IMR-90 (cell line): ENCODE data around the gene TMEM100. TPM values are rescaled to one million over a fixed set of nuclear protein-coding genes. Genes with fewer than 3 reads are reported as not detected.

Source experiments
- ATAC-seq: fragments of 200-7000 bp; cut with Tn5 transposase; 2 replicates; pipeline ENCODE4 v1.9.1; 2020; ENCODE audit warnings: low read depth, mild to moderate bottlenecking, moderate library complexity
- BruUV-seq: library from RNA; stranded (reverse); fragments of 400-500 nt; replicated peaks from 2 replicates; lab custom pipeline; 2021; lab: Mats Ljungman, UMichigan
- CTCF ChIA-PET: fragments of 300-600 bp; formaldehyde crosslinking; extraction: SDS; loops from one replicate; lab custom pipeline; 2021; ENCODE audit warnings: antibody characterized with exemption; lab: Yijun Ruan, JAX
- POLR2A ChIA-PET: fragments of 300-600 bp; sonication (Branson Sonifier 250); formaldehyde crosslinking; loops from one replicate; lab custom pipeline; 2022; ENCODE audit warnings: antibody characterized with exemption; ENCODE audit not compliant: unreplicated experiment; lab: Charles Lee
- DNase-seq: peaks from one replicate; pipeline ENCODE4 v3.0.0; 2013
- H2AFZ ChIP-seq: replicated peaks from 2 replicates; pipeline ENCODE3; 2013; ENCODE audit warnings: low read length, mild to moderate bottlenecking; ENCODE audit not compliant: poor library complexity
- H2AK5ac ChIP-seq: 2 replicates; pipeline ENCODE4 v1.6.1; 2013; ENCODE audit warnings: low read depth, low read length, inconsistent platforms
- H2AK9ac ChIP-seq: replicated peaks from 2 replicates; pipeline ENCODE3; 2013; ENCODE audit warnings: mild to moderate bottlenecking, low read depth, low read length, moderate library complexity; ENCODE audit not compliant: poor library complexity
- H2BK120ac ChIP-seq: 2 replicates; pipeline ENCODE4 v1.6.1; 2013; ENCODE audit warnings: low read depth, low read length, inconsistent platforms
- H2BK15ac ChIP-seq: 3 replicates; pipeline ENCODE4 v1.6.1; 2013; ENCODE audit warnings: low read depth, low read length, inconsistent platforms
- H2BK20ac ChIP-seq: 2 replicates; pipeline ENCODE4 v1.6.1; 2013; ENCODE audit warnings: low read depth, mild to moderate bottlenecking, inconsistent platforms, low read length, moderate library complexity
- H2BK5ac ChIP-seq: 2 replicates; pipeline ENCODE4 v1.6.1; 2013; ENCODE audit warnings: mild to moderate bottlenecking, low read depth, low read length, inconsistent platforms; ENCODE audit not compliant: poor library complexity, severe bottlenecking
- H3K14ac ChIP-seq: replicated peaks from 2 replicates; pipeline ENCODE4 v1.6.1; 2013; ENCODE audit warnings: low read depth, low read length, inconsistent platforms
- H3K18ac ChIP-seq: 2 replicates; pipeline ENCODE4 v1.6.1; 2013; ENCODE audit warnings: low read depth, low read length, control low read depth
- H3K23ac ChIP-seq: 2 replicates; pipeline ENCODE4 v1.6.1; 2013; ENCODE audit warnings: low read depth, low read length, inconsistent platforms
- H3K27ac ChIP-seq: 2 replicates; pipeline ENCODE4 v1.5.1; 2013; ENCODE audit warnings: mild to moderate bottlenecking, control low read depth, low read length; ENCODE audit not compliant: insufficient read depth
- H3K27me3 ChIP-seq: 2 replicates; pipeline ENCODE4 v1.6.1; 2013; ENCODE audit warnings: low read length; ENCODE audit not compliant: control insufficient read depth, insufficient read depth
- H3K36me3 ChIP-seq: 2 replicates; pipeline ENCODE4 v1.6.1; 2013; ENCODE audit warnings: low read length, mixed read lengths; ENCODE audit not compliant: control insufficient read depth, insufficient read depth
- H3K4ac ChIP-seq: 2 replicates; pipeline ENCODE4 v1.6.1; 2013; ENCODE audit warnings: low read depth, low read length, inconsistent platforms
- H3K4me1 ChIP-seq: 2 replicates; pipeline ENCODE4 v1.6.1; 2013; ENCODE audit warnings: low read length, mixed read lengths; ENCODE audit not compliant: control insufficient read depth, insufficient read depth
- H3K4me2 ChIP-seq: 2 replicates; pipeline ENCODE4 v1.6.1; 2013; ENCODE audit warnings: low read depth, mild to moderate bottlenecking, control low read depth, low read length, moderate library complexity
- H3K4me3 ChIP-seq: 2 replicates; pipeline ENCODE4 v1.5.1; 2013; ENCODE audit warnings: low read depth, mild to moderate bottlenecking, control low read depth, low read length, moderate library complexity; ENCODE audit not compliant: insufficient read depth
- H3K56ac ChIP-seq: 2 replicates; pipeline ENCODE4 v1.6.1; 2013; ENCODE audit warnings: low read length, inconsistent platforms; ENCODE audit not compliant: insufficient read depth; ENCODE audit errors: extremely low read depth
- H3K79me1 ChIP-seq, 2 experiments: 2 replicates each; pipeline ENCODE4 v1.6.1; 2013; ENCODE audit warnings: low read length in 2 of 2, inconsistent platforms in 1 of 2, low read depth in 1 of 2
- H3K9ac ChIP-seq: 2 replicates; pipeline ENCODE4 v1.6.1; 2013; ENCODE audit warnings: low read depth, low read length, control low read depth
- H3K9me1 ChIP-seq: 2 replicates; pipeline ENCODE4 v1.6.1; 2013; ENCODE audit warnings: low read length, inconsistent platforms; ENCODE audit not compliant: insufficient read depth
- H3K9me3 ChIP-seq: 2 replicates; pipeline ENCODE4 v1.6.1; 2013; ENCODE audit warnings: low read length; ENCODE audit not compliant: control insufficient read depth, insufficient read depth
- H4K20me1 ChIP-seq: 2 replicates; pipeline ENCODE4 v1.6.1; 2013; ENCODE audit warnings: low read length, inconsistent platforms; ENCODE audit not compliant: insufficient read depth
- H4K5ac ChIP-seq: 2 replicates; pipeline ENCODE4 v1.6.1; 2013; ENCODE audit warnings: mild to moderate bottlenecking, low read depth, low read length, control low read depth
- H4K8ac ChIP-seq, 2 experiments: 2 replicates each; pipeline ENCODE4 v1.6.1; 2013; ENCODE audit warnings: low read depth in 2 of 2, low read length in 2 of 2, control low read depth in 1 of 2, inconsistent platforms in 1 of 2
- H4K91ac ChIP-seq: 2 replicates; pipeline ENCODE4 v1.6.1; 2013; ENCODE audit warnings: low read depth, low read length, inconsistent platforms; ENCODE audit not compliant: insufficient read depth
- CEBPB ChIP-seq: IDR thresholded peaks from 2 replicates; pipeline ENCODE4 v1.6.1; 2012; ENCODE audit warnings: low read depth, low read length, improper control_type of control experiment
- CHD1 ChIP-seq: IDR thresholded peaks from 2 replicates; pipeline ENCODE4 v1.6.1; 2012; ENCODE audit warnings: low read depth, low read length, improper control_type of control experiment
- FOS ChIP-seq: fragments of 150-350 bp; IDR thresholded peaks from 2 replicates; pipeline ENCODE4 v1.6.1; 2016; ENCODE audit warnings: low read depth, low read length
- MAZ ChIP-seq: IDR thresholded peaks from 2 replicates; pipeline ENCODE4 v1.6.1; 2012; ENCODE audit warnings: low read depth, mild to moderate bottlenecking, low read length, improper control_type of control experiment, moderate library complexity, borderline replicate concordance
- POLR2A ChIP-seq: IDR thresholded peaks from 2 replicates; pipeline ENCODE4 v1.6.1; 2012; ENCODE audit warnings: mild to moderate bottlenecking, low read depth, low read length
- RAD21 ChIP-seq: IDR thresholded peaks from 2 replicates; pipeline ENCODE4 v1.6.1; 2012; ENCODE audit warnings: low read length, improper control_type of control experiment
- RCOR1 ChIP-seq: IDR thresholded peaks from 2 replicates; pipeline ENCODE4 v1.6.1; 2012; ENCODE audit warnings: mild to moderate bottlenecking, low read length, improper control_type of control experiment; ENCODE audit not compliant: insufficient replicate concordance
- RFX5 ChIP-seq: IDR thresholded peaks from 2 replicates; pipeline ENCODE4 v1.8.0; 2012; ENCODE audit warnings: low read depth, mild to moderate bottlenecking, low read length, moderate library complexity
- WGBS, 2 experiments: methylation state at CpG; one replicate each; pipeline versions ENCODE4 v1.1.5 to v1.1.7; 2013; ENCODE audit warnings: missing lambda C conversion rate in 2 of 2; ENCODE audit not compliant: insufficient read length in 1 of 2; ENCODE audit errors: extremely low coverage in 2 of 2; 5-methylcytosine and 5-hydroxymethylcytosine counted together
- dilution Hi-C: fragments of 300-500 bp; cut with HindIII; formaldehyde crosslinking; loops from one replicate; pipeline ENCODE4 v1.14.3; 2018; ENCODE audit warnings: low sequenced_read_pairs; ENCODE audit not compliant: unreplicated experiment
- in situ Hi-C: fragments of 300-500 bp; cut with MboI; formaldehyde crosslinking; loops from 3 replicates; pipeline ENCODE4 v1.14.3; 2019; ENCODE audit warnings: low sequenced_read_pairs, inconsistent platforms, mixed read lengths
- intact Hi-C: fragments of 100-400 bp; cut with micrococcal nuclease; formaldehyde crosslinking; loops from 2 replicates; pipeline ENCODE4 v1.10.0; 2022
- polyA plus RNA-seq, 3 experiments: library from polyadenylated mRNA; depleted of rRNA; stranded (reverse); fragments of >200 nt; gene quantifications; 2 replicates each; pipeline ENCODE4 v1.2.3, GENCODE V29; 2012; ENCODE audit warnings: low replicate concordance in 1 of 3
- total RNA-seq: library from RNA; depleted of rRNA; stranded (reverse); fragments of >200 nt; gene quantifications from 2 replicates; pipeline ENCODE4 v1.2.3, GENCODE V29; 2012
- TF ChIP-seq, protein P1 (sequence below): fragments of 150-350 bp; IDR thresholded peaks from 2 replicates; pipeline ENCODE4 v1.6.1; 2017; ENCODE audit warnings: mild to moderate bottlenecking, antibody characterized with exemption, low read length, low read depth
- TF ChIP-seq, protein P2 (sequence below): fragments of 150-350 bp; IDR thresholded peaks from 2 replicates; pipeline ENCODE4 v1.6.1; 2016; ENCODE audit warnings: low read depth, mild to moderate bottlenecking, low read length, moderate library complexity, borderline replicate concordance
- TF ChIP-seq, protein P3 (sequence below): conservative IDR thresholded peaks from 2 replicates; pipeline ENCODE4 v1.5.1; 2012; ENCODE audit warnings: mild to moderate bottlenecking, low read depth, low read length, improper control_type of control experiment

Gene TMEM100
- total and polyA plus RNA-seq, 2 of the 4 experiments (the other 2 are of a cell fraction), result 0.21 to 0.36 TPM

DNA sequence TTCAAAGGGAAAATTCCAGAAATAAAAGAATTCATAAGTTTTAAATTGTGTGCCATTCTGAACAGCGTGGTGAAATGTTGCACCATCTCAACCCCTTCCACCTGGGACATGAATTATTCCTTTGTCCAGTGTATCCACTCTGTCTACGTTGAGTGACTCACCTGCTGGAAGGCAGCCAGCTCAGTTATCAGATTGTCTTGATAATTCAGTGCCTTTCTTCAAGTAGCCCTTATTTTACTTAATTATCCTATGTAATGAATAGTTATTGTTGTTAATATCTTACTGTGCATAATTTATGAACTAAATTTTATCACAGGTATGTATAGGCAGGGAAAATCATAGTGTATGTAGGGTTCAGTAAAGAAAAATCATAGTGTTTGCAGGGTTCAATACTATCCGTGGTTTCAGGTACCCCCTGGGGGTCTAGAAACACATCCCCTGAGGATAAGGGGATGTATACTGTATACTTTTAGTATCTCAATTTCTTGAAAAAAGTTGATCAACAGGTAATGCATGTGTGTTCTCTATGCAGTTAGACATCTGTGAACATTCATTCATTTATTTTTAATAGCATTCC, 20.5 kb upstream of the TMEM100 start:
- no peak overlapping the region for H3K4me2 ChIP-seq
- no peaks in the 10 kb centered on the region for H3K9me3 ChIP-seq
- no peak overlapping the region for H3K23ac ChIP-seq
- no CpG with 5 or more reads among the region's 3 CpGs for WGBS, 2 experiments
- H2AK5ac ChIP-seq, result no peak overlapping the region
- no peak overlapping the region for H4K91ac ChIP-seq
- no peak overlapping the region for H4K5ac ChIP-seq
- H2BK20ac ChIP-seq, result no peak overlapping the region
- no peaks in the 10 kb centered on the region for H3K27me3 ChIP-seq
- H3K56ac ChIP-seq, result no peak overlapping the region
- no peak overlapping the region for H2AFZ ChIP-seq
- dilution Hi-C loops (no loop called here), intact Hi-C loops (no loop called here), in situ Hi-C loops (no loop called here)
- H3K14ac ChIP-seq, result no peak overlapping the region
- ATAC-seq, result no peak
- H2BK15ac ChIP-seq, result no peak overlapping the region
- H2BK120ac ChIP-seq, result no peak overlapping the region
- H3K4me3 ChIP-seq, result no peak overlapping the region
- no peak overlapping the region for H2BK5ac ChIP-seq
- H2AK9ac ChIP-seq, result no peak overlapping the region
- H3K9me1 ChIP-seq, result no peaks in the 10 kb centered on the region; the same call in 1 of the 2 replicates
- H3K27ac ChIP-seq, result no peak overlapping the region
- no peaks in the 10 kb centered on the region for H4K20me1 ChIP-seq
- H3K4me1 ChIP-seq, result no peaks in the 10 kb centered on the region
- H3K36me3 ChIP-seq, result no peaks in the 10 kb centered on the region
- POLR2A ChIA-PET, result no interaction called here
- CTCF ChIA-PET, result no interaction called here
- no peak overlapping the region for H3K9ac ChIP-seq
- H3K79me1 ChIP-seq, result no peaks in the 10 kb centered on the region
- TF ChIP-seq, protein P1, sequence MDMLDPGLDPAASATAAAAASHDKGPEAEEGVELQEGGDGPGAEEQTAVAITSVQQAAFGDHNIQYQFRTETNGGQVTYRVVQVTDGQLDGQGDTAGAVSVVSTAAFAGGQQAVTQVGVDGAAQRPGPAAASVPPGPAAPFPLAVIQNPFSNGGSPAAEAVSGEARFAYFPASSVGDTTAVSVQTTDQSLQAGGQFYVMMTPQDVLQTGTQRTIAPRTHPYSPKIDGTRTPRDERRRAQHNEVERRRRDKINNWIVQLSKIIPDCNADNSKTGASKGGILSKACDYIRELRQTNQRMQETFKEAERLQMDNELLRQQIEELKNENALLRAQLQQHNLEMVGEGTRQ, result no peak
- TF ChIP-seq, protein P2, sequence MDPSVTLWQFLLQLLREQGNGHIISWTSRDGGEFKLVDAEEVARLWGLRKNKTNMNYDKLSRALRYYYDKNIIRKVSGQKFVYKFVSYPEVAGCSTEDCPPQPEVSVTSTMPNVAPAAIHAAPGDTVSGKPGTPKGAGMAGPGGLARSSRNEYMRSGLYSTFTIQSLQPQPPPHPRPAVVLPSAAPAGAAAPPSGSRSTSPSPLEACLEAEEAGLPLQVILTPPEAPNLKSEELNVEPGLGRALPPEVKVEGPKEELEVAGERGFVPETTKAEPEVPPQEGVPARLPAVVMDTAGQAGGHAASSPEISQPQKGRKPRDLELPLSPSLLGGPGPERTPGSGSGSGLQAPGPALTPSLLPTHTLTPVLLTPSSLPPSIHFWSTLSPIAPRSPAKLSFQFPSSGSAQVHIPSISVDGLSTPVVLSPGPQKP, result no peak
- no peak for TF ChIP-seq RAD21
- TF ChIP-seq RCOR1, result no peak
- no peak for TF ChIP-seq POLR2A
- TF ChIP-seq CHD1, result no peak
- TF ChIP-seq, protein P3, sequence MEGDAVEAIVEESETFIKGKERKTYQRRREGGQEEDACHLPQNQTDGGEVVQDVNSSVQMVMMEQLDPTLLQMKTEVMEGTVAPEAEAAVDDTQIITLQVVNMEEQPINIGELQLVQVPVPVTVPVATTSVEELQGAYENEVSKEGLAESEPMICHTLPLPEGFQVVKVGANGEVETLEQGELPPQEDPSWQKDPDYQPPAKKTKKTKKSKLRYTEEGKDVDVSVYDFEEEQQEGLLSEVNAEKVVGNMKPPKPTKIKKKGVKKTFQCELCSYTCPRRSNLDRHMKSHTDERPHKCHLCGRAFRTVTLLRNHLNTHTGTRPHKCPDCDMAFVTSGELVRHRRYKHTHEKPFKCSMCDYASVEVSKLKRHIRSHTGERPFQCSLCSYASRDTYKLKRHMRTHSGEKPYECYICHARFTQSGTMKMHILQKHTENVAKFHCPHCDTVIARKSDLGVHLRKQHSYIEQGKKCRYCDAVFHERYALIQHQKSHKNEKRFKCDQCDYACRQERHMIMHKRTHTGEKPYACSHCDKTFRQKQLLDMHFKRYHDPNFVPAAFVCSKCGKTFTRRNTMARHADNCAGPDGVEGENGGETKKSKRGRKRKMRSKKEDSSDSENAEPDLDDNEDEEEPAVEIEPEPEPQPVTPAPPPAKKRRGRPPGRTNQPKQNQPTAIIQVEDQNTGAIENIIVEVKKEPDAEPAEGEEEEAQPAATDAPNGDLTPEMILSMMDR, result no peak
- no peak for TF ChIP-seq CEBPB
- TF ChIP-seq FOS, result no peak
- no peak for TF ChIP-seq MAZ
- no peak for TF ChIP-seq RFX5
- no TSS peak for BruUV-seq
- H3K4ac ChIP-seq, result no peak overlapping the region
- no peak for DNase-seq
- no peak overlapping the region for H3K18ac ChIP-seq
- no peak overlapping the region for H4K8ac ChIP-seq
